ENCODE measurements around the gene FAM156A.
"Not testable (repeated sequence)": the region's sequence is repeated elsewhere in the genome, so short reads cannot be mapped to it uniquely, and the experiment has no call there.

DNA sequence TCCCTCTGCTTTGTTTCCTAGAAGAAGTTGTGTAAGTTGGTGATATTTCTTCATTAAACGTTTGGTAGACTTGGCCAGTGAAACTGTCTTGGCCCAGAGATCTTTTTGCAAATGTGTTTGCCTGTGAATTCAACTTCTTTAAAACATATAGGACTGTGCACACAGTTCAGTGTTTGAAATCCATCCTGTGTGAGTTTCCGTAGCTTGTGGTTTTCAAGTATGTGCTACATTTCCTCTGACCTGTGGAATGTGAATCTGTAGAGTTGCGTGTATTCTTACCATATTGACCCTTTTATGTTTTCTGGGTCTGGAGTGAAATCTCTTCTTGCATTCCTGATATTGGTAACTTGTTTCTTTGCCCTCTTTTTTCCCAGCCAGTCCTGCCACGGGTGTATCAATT lies 52.2 kb downstream of the FAM156A start:
- not testable (repeated sequence) for TF ChIP-seq EZH2 (IDR thresholded peaks at IDR 0.05; ENCODE audit: borderline replicate concordance, insufficient read depth, low read depth, low read length, poor library complexity, severe bottlenecking)
- TF ChIP-seq, protein P1, sequence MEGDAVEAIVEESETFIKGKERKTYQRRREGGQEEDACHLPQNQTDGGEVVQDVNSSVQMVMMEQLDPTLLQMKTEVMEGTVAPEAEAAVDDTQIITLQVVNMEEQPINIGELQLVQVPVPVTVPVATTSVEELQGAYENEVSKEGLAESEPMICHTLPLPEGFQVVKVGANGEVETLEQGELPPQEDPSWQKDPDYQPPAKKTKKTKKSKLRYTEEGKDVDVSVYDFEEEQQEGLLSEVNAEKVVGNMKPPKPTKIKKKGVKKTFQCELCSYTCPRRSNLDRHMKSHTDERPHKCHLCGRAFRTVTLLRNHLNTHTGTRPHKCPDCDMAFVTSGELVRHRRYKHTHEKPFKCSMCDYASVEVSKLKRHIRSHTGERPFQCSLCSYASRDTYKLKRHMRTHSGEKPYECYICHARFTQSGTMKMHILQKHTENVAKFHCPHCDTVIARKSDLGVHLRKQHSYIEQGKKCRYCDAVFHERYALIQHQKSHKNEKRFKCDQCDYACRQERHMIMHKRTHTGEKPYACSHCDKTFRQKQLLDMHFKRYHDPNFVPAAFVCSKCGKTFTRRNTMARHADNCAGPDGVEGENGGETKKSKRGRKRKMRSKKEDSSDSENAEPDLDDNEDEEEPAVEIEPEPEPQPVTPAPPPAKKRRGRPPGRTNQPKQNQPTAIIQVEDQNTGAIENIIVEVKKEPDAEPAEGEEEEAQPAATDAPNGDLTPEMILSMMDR (IDR thresholded peaks at IDR 0.05), result not testable (repeated sequence)
